HG02571 (cell line): ENCODE measurements around the gene ASB5.

ENCODE experiments used
- ATAC-seq: cut with Tn5 transposase; IDR thresholded peaks from one replicate; pipeline ENCODE4 v1.9.1; 2021; ENCODE audit warnings: mild to moderate bottlenecking, moderate library complexity; ENCODE audit not compliant: unreplicated experiment

The ASB5 gene

DNA sequence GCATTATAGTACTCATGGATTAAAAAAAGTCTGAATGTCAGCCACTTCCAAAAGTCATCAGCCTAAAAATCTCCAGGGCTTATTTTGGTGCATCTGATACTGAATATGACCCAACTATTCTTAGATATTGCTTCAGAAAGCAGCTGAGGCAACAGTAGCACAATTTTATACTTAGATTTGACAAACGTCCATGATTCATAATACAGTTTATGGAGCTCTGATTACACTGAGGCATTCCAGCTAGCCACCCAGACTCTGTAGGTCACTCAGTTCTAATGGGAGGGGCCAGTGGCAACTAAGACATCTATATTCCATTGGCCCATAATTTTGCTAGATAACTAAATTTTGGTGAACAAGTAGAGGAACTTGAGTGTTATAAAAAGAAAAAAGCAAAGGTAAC is 84.0 kb downstream of the ASB5 start:
- ATAC-seq: no peak
